IMR-90 (cell line): ENCODE data around the gene FEM1A. TPM values are rescaled to one million over a fixed set of nuclear protein-coding genes. Genes with fewer than 3 reads are reported as not detected.

Experiments
- ATAC-seq: fragments of 200-7000 bp; cut with Tn5 transposase; 2 replicates; pipeline ENCODE4 v1.9.1; 2020; ENCODE audit warnings: low read depth, mild to moderate bottlenecking, moderate library complexity
- BruUV-seq: library from RNA; stranded (reverse); fragments of 400-500 nt; replicated peaks from 2 replicates; lab custom pipeline; 2021; lab: Mats Ljungman, UMichigan
- CTCF ChIA-PET: fragments of 300-600 bp; formaldehyde crosslinking; extraction: SDS; loops from one replicate; lab custom pipeline; 2021; ENCODE audit warnings: antibody characterized with exemption; lab: Yijun Ruan, JAX
- POLR2A ChIA-PET: fragments of 300-600 bp; sonication (Branson Sonifier 250); formaldehyde crosslinking; loops from one replicate; lab custom pipeline; 2022; ENCODE audit warnings: antibody characterized with exemption; ENCODE audit not compliant: unreplicated experiment; lab: Charles Lee
- DNase-seq: peaks from one replicate; pipeline ENCODE4 v3.0.0; 2013
- H2AFZ ChIP-seq: replicated peaks from 2 replicates; pipeline ENCODE3; 2013; ENCODE audit warnings: low read length, mild to moderate bottlenecking; ENCODE audit not compliant: poor library complexity
- H2AK5ac ChIP-seq: 2 replicates; pipeline ENCODE4 v1.6.1; 2013; ENCODE audit warnings: low read depth, low read length, inconsistent platforms
- H2AK9ac ChIP-seq: replicated peaks from 2 replicates; pipeline ENCODE3; 2013; ENCODE audit warnings: mild to moderate bottlenecking, low read depth, low read length, moderate library complexity; ENCODE audit not compliant: poor library complexity
- H2BK120ac ChIP-seq: 2 replicates; pipeline ENCODE4 v1.6.1; 2013; ENCODE audit warnings: low read depth, low read length, inconsistent platforms
- H2BK15ac ChIP-seq: 3 replicates; pipeline ENCODE4 v1.6.1; 2013; ENCODE audit warnings: low read depth, low read length, inconsistent platforms
- H2BK20ac ChIP-seq: 2 replicates; pipeline ENCODE4 v1.6.1; 2013; ENCODE audit warnings: low read depth, mild to moderate bottlenecking, inconsistent platforms, low read length, moderate library complexity
- H2BK5ac ChIP-seq: 2 replicates; pipeline ENCODE4 v1.6.1; 2013; ENCODE audit warnings: mild to moderate bottlenecking, low read depth, low read length, inconsistent platforms; ENCODE audit not compliant: poor library complexity, severe bottlenecking
- H3K14ac ChIP-seq: replicated peaks from 2 replicates; pipeline ENCODE4 v1.6.1; 2013; ENCODE audit warnings: low read depth, low read length, inconsistent platforms
- H3K18ac ChIP-seq: 2 replicates; pipeline ENCODE4 v1.6.1; 2013; ENCODE audit warnings: low read depth, low read length, control low read depth
- H3K23ac ChIP-seq: 2 replicates; pipeline ENCODE4 v1.6.1; 2013; ENCODE audit warnings: low read depth, low read length, inconsistent platforms
- H3K27ac ChIP-seq: 2 replicates; pipeline ENCODE4 v1.5.1; 2013; ENCODE audit warnings: mild to moderate bottlenecking, control low read depth, low read length; ENCODE audit not compliant: insufficient read depth
- H3K27me3 ChIP-seq: 2 replicates; pipeline ENCODE4 v1.6.1; 2013; ENCODE audit warnings: low read length; ENCODE audit not compliant: control insufficient read depth, insufficient read depth
- H3K36me3 ChIP-seq: 2 replicates; pipeline ENCODE4 v1.6.1; 2013; ENCODE audit warnings: low read length, mixed read lengths; ENCODE audit not compliant: control insufficient read depth, insufficient read depth
- H3K4ac ChIP-seq: 2 replicates; pipeline ENCODE4 v1.6.1; 2013; ENCODE audit warnings: low read depth, low read length, inconsistent platforms
- H3K4me1 ChIP-seq: 2 replicates; pipeline ENCODE4 v1.6.1; 2013; ENCODE audit warnings: low read length, mixed read lengths; ENCODE audit not compliant: control insufficient read depth, insufficient read depth
- H3K4me2 ChIP-seq: 2 replicates; pipeline ENCODE4 v1.6.1; 2013; ENCODE audit warnings: low read depth, mild to moderate bottlenecking, control low read depth, low read length, moderate library complexity
- H3K4me3 ChIP-seq: 2 replicates; pipeline ENCODE4 v1.5.1; 2013; ENCODE audit warnings: low read depth, mild to moderate bottlenecking, control low read depth, low read length, moderate library complexity; ENCODE audit not compliant: insufficient read depth
- H3K56ac ChIP-seq: 2 replicates; pipeline ENCODE4 v1.6.1; 2013; ENCODE audit warnings: low read length, inconsistent platforms; ENCODE audit not compliant: insufficient read depth; ENCODE audit errors: extremely low read depth
- H3K79me1 ChIP-seq, 2 experiments: 2 replicates each; pipeline ENCODE4 v1.6.1; 2013; ENCODE audit warnings: low read length in 2 of 2, inconsistent platforms in 1 of 2, low read depth in 1 of 2
- H3K9ac ChIP-seq: 2 replicates; pipeline ENCODE4 v1.6.1; 2013; ENCODE audit warnings: low read depth, low read length, control low read depth
- H3K9me1 ChIP-seq: 2 replicates; pipeline ENCODE4 v1.6.1; 2013; ENCODE audit warnings: low read length, inconsistent platforms; ENCODE audit not compliant: insufficient read depth
- H3K9me3 ChIP-seq: 2 replicates; pipeline ENCODE4 v1.6.1; 2013; ENCODE audit warnings: low read length; ENCODE audit not compliant: control insufficient read depth, insufficient read depth
- H4K20me1 ChIP-seq: 2 replicates; pipeline ENCODE4 v1.6.1; 2013; ENCODE audit warnings: low read length, inconsistent platforms; ENCODE audit not compliant: insufficient read depth
- H4K5ac ChIP-seq: 2 replicates; pipeline ENCODE4 v1.6.1; 2013; ENCODE audit warnings: mild to moderate bottlenecking, low read depth, low read length, control low read depth
- H4K8ac ChIP-seq, 2 experiments: 2 replicates each; pipeline ENCODE4 v1.6.1; 2013; ENCODE audit warnings: low read depth in 2 of 2, low read length in 2 of 2, control low read depth in 1 of 2, inconsistent platforms in 1 of 2
- H4K91ac ChIP-seq: 2 replicates; pipeline ENCODE4 v1.6.1; 2013; ENCODE audit warnings: low read depth, low read length, inconsistent platforms; ENCODE audit not compliant: insufficient read depth
- BHLHE40 ChIP-seq: fragments of 150-350 bp; IDR thresholded peaks from 2 replicates; pipeline ENCODE4 v1.6.1; 2016; ENCODE audit warnings: mild to moderate bottlenecking, low read depth, low read length
- CEBPB ChIP-seq: IDR thresholded peaks from 2 replicates; pipeline ENCODE4 v1.6.1; 2012; ENCODE audit warnings: low read depth, low read length, improper control_type of control experiment
- CHD1 ChIP-seq: IDR thresholded peaks from 2 replicates; pipeline ENCODE4 v1.6.1; 2012; ENCODE audit warnings: low read depth, low read length, improper control_type of control experiment
- ELK1 ChIP-seq: fragments of 150-350 bp; IDR thresholded peaks from 2 replicates; pipeline ENCODE4 v1.6.1; 2016; ENCODE audit warnings: low read depth, mild to moderate bottlenecking, low read length, moderate library complexity, borderline replicate concordance
- FOS ChIP-seq: fragments of 150-350 bp; IDR thresholded peaks from 2 replicates; pipeline ENCODE4 v1.6.1; 2016; ENCODE audit warnings: low read depth, low read length
- MAZ ChIP-seq: IDR thresholded peaks from 2 replicates; pipeline ENCODE4 v1.6.1; 2012; ENCODE audit warnings: low read depth, mild to moderate bottlenecking, low read length, improper control_type of control experiment, moderate library complexity, borderline replicate concordance
- MXI1 ChIP-seq: IDR thresholded peaks from 2 replicates; pipeline ENCODE4 v1.6.1; 2012; ENCODE audit warnings: low read depth, mild to moderate bottlenecking, low read length, moderate library complexity, borderline replicate concordance
- NFE2L2 ChIP-seq: fragments of 150-350 bp; IDR thresholded peaks from 2 replicates; pipeline ENCODE4 v1.6.1; 2016; ENCODE audit warnings: low read depth, mild to moderate bottlenecking, low read length
- POLR2A ChIP-seq: IDR thresholded peaks from 2 replicates; pipeline ENCODE4 v1.6.1; 2012; ENCODE audit warnings: mild to moderate bottlenecking, low read depth, low read length
- RAD21 ChIP-seq: IDR thresholded peaks from 2 replicates; pipeline ENCODE4 v1.6.1; 2012; ENCODE audit warnings: low read length, improper control_type of control experiment
- RCOR1 ChIP-seq: IDR thresholded peaks from 2 replicates; pipeline ENCODE4 v1.6.1; 2012; ENCODE audit warnings: mild to moderate bottlenecking, low read length, improper control_type of control experiment; ENCODE audit not compliant: insufficient replicate concordance
- RFX5 ChIP-seq: IDR thresholded peaks from 2 replicates; pipeline ENCODE4 v1.8.0; 2012; ENCODE audit warnings: low read depth, mild to moderate bottlenecking, low read length, moderate library complexity
- SMC3 ChIP-seq: fragments of 150-350 bp; IDR thresholded peaks from 2 replicates; pipeline ENCODE4 v1.6.1; 2016; ENCODE audit warnings: low read depth, mild to moderate bottlenecking, antibody characterized with exemption, low read length, moderate library complexity
- WGBS, 2 experiments: methylation state at CpG; one replicate each; pipeline versions ENCODE4 v1.1.5 to v1.1.7; 2013; ENCODE audit warnings: missing lambda C conversion rate in 2 of 2; ENCODE audit not compliant: insufficient read length in 1 of 2; ENCODE audit errors: extremely low coverage in 2 of 2; 5-methylcytosine and 5-hydroxymethylcytosine counted together
- dilution Hi-C: fragments of 300-500 bp; cut with HindIII; formaldehyde crosslinking; loops from one replicate; pipeline ENCODE4 v1.14.3; 2018; ENCODE audit warnings: low sequenced_read_pairs; ENCODE audit not compliant: unreplicated experiment
- in situ Hi-C: fragments of 300-500 bp; cut with MboI; formaldehyde crosslinking; loops from 3 replicates; pipeline ENCODE4 v1.14.3; 2019; ENCODE audit warnings: low sequenced_read_pairs, inconsistent platforms, mixed read lengths
- intact Hi-C: fragments of 100-400 bp; cut with micrococcal nuclease; formaldehyde crosslinking; loops from 2 replicates; pipeline ENCODE4 v1.10.0; 2022
- polyA plus RNA-seq, 3 experiments: library from polyadenylated mRNA; depleted of rRNA; stranded (reverse); fragments of >200 nt; gene quantifications; 2 replicates each; pipeline ENCODE4 v1.2.3, GENCODE V29; 2012; ENCODE audit warnings: low replicate concordance in 1 of 3
- total RNA-seq: library from RNA; depleted of rRNA; stranded (reverse); fragments of >200 nt; gene quantifications from 2 replicates; pipeline ENCODE4 v1.2.3, GENCODE V29; 2012
- TF ChIP-seq, protein P1 (sequence below): conservative IDR thresholded peaks from 2 replicates; pipeline ENCODE4 v1.5.1; 2012; ENCODE audit warnings: mild to moderate bottlenecking, low read depth, low read length, improper control_type of control experiment
- TF ChIP-seq, protein P2 (sequence below): fragments of 150-350 bp; IDR thresholded peaks from 2 replicates; pipeline ENCODE4 v1.6.1; 2017; ENCODE audit warnings: mild to moderate bottlenecking, antibody characterized with exemption, low read length, low read depth

FEM1A gene
- total and polyA plus RNA-seq, 2 of the 4 experiments (the other 2 are of a cell fraction) = 5.3 to 8.8 TPM

DNA sequence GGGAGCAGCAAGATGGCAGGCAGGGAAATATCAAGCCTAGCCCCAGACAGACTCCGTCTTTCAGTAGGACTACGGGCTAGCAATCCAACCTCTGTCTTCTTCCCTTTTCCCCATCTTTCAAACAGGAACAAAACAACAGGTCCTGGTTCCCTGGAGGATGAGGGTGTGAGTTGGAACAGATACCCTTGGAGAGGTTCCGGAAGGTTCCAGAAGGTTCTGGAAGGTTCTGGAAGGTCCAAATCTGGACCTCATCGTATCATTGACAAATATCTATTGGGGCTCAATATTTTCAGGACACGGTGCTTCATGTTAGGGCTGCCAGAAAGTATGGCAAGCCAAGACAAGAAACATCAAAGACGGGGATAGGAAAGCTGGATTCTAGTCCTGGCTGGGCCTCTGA, 28.5 kb upstream of the FEM1A start:
- Histone ChIP-seq H3K9me3 (peaks cover 3% of the 10 kb centered on the region; the same call in 1 of the 2 replicates), H3K14ac (no peak overlapping the region), H3K4ac (no peak overlapping the region), H3K36me3 (no peaks in the 10 kb centered on the region), H4K5ac (no peak overlapping the region), H4K8ac (no peak overlapping the region), H2AK9ac (no peak overlapping the region), H4K91ac (no peak overlapping the region), H2BK120ac (no peak overlapping the region), H3K27me3 (peaks cover 23% of the 10 kb centered on the region), H2BK15ac (no peak overlapping the region), H3K4me3 (no peak overlapping the region), H4K20me1 (no peaks in the 10 kb centered on the region), H3K4me1 (no peaks in the 10 kb centered on the region), H3K9me1 (no peaks in the 10 kb centered on the region), H3K27ac (no peak overlapping the region), H3K56ac (no peak overlapping the region), H2AFZ (no peak overlapping the region), H2BK5ac (no peak overlapping the region), H3K23ac (no peak overlapping the region), H3K18ac (no peak overlapping the region), H2BK20ac (no peak overlapping the region), H3K4me2 (no peak overlapping the region), H3K79me1 (no peaks in the 10 kb centered on the region), H3K9ac (no peak overlapping the region), H2AK5ac (no peak overlapping the region)
- DNase-seq (no peak), ATAC-seq (no peak)
- ChIA-PET POLR2A (no interaction called here), CTCF (no interaction called here)
- dilution Hi-C loops = no loop called here
- no peak for TF ChIP-seq RAD21
- TF ChIP-seq, protein P1, sequence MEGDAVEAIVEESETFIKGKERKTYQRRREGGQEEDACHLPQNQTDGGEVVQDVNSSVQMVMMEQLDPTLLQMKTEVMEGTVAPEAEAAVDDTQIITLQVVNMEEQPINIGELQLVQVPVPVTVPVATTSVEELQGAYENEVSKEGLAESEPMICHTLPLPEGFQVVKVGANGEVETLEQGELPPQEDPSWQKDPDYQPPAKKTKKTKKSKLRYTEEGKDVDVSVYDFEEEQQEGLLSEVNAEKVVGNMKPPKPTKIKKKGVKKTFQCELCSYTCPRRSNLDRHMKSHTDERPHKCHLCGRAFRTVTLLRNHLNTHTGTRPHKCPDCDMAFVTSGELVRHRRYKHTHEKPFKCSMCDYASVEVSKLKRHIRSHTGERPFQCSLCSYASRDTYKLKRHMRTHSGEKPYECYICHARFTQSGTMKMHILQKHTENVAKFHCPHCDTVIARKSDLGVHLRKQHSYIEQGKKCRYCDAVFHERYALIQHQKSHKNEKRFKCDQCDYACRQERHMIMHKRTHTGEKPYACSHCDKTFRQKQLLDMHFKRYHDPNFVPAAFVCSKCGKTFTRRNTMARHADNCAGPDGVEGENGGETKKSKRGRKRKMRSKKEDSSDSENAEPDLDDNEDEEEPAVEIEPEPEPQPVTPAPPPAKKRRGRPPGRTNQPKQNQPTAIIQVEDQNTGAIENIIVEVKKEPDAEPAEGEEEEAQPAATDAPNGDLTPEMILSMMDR = no peak
- no peak for TF ChIP-seq CEBPB
- TF ChIP-seq RCOR1 = no peak
- no peak for TF ChIP-seq ELK1
- TF ChIP-seq, protein P2, sequence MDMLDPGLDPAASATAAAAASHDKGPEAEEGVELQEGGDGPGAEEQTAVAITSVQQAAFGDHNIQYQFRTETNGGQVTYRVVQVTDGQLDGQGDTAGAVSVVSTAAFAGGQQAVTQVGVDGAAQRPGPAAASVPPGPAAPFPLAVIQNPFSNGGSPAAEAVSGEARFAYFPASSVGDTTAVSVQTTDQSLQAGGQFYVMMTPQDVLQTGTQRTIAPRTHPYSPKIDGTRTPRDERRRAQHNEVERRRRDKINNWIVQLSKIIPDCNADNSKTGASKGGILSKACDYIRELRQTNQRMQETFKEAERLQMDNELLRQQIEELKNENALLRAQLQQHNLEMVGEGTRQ = no peak
- TF ChIP-seq MXI1 = no peak
- no peak for TF ChIP-seq CHD1
- no peak for TF ChIP-seq MAZ
- no peak for TF ChIP-seq BHLHE40
- no peak for TF ChIP-seq POLR2A
- TF ChIP-seq SMC3 = no peak
- no peak for TF ChIP-seq FOS
- no peak for TF ChIP-seq RFX5
- no peak for TF ChIP-seq NFE2L2
- no TSS peak for BruUV-seq
- in situ Hi-C loops = no loop called here
- WGBS, 2 experiments = no CpG with 5 or more reads among the region's 6 CpGs
- intact Hi-C loops = no loop called here
